IPS-18c (cell line): ENCODE measurements around the gene CALU.

Experiments used
- H3K4me3 ChIP-seq: 2 replicates; pipeline ENCODE4 v1.7.0; 2013; ENCODE audit warnings: low read depth, mild to moderate bottlenecking, low read length, moderate library complexity; ENCODE audit not compliant: insufficient read depth
- H3K9me3 ChIP-seq: one replicate; pipeline ENCODE4 v1.6.1; 2013; ENCODE audit warnings: mild to moderate bottlenecking, low read length, moderate library complexity; ENCODE audit not compliant: control insufficient read depth, insufficient read depth

CALU gene

GRCh38 chr7:128811631-128812430 lies 72.7 kb downstream of the CALU start:
- Histone ChIP-seq H3K4me3 (no peak overlapping the region), H3K9me3 (peaks cover 2% of the 10 kb centered on the region)

GRCh38 chr7:128812514-128813168 lies 73.5 kb downstream of the CALU start:
- no peak overlapping the region for H3K4me3 ChIP-seq
- peaks cover 2% of the 10 kb centered on the region for H3K9me3 ChIP-seq

- Histone ChIP-seq H3K9me3 (no peaks in the 10 kb centered on the region), H3K4me3 (no peak overlapping the region)
Observed at GRCh38 chr7:128814499-128814898, 75.3 kb downstream of the CALU start.

GRCh38 chr7:128815289-128815942 lies 76.3 kb downstream of the CALU start:
- Histone ChIP-seq H3K9me3 (no peaks in the 10 kb centered on the region), H3K4me3 (no peak overlapping the region)

GRCh38 chr7:128818694-128819093 lies 79.5 kb downstream of the CALU start:
- H3K4me3 ChIP-seq, result no peak overlapping the region
- H3K9me3 ChIP-seq, result no peaks in the 10 kb centered on the region
